HEK293T (cell line): ENCODE data around the gene C16orf46.

Experiments used
- CTCF ChIA-PET: fragments of 350-600 bp; formaldehyde crosslinking; extraction: SDS; loops from one replicate; lab custom pipeline; 2021; ENCODE audit warnings: antibody characterized with exemption, inconsistent platforms; lab: Yijun Ruan, JAX
- POLR2A ChIA-PET: fragments of 350-600 bp; formaldehyde crosslinking; extraction: SDS; loops from one replicate; lab custom pipeline; 2020; ENCODE audit warnings: antibody characterized with exemption, inconsistent platforms; lab: Yijun Ruan, JAX
- DNase-seq: peaks from one replicate; pipeline ENCODE4 v3.0.0; 2012; ENCODE audit warnings: mixed read lengths; ENCODE audit errors: extremely low spot score
- ARNT ChIP-seq: fragments of 450-650 bp; IDR thresholded peaks from 2 replicates; pipeline ENCODE4 v1.6.1; 2017; ENCODE audit warnings: mild to moderate bottlenecking
- BHLHE40 ChIP-seq: fragments of 450-650 bp; IDR thresholded peaks from 2 replicates; pipeline ENCODE4 v1.6.1; 2016; ENCODE audit warnings: mild to moderate bottlenecking, moderate library complexity, borderline replicate concordance
- CTBP1 ChIP-seq: fragments of 450-650 bp; IDR thresholded peaks from 2 replicates; pipeline ENCODE4 v1.6.1; 2016; ENCODE audit warnings: borderline replicate concordance
- ELF4 ChIP-seq: fragments of 450-650 bp; IDR thresholded peaks from 2 replicates; pipeline ENCODE4 v1.6.1; 2017; ENCODE audit warnings: antibody characterized with exemption
- FOXA1 ChIP-seq: fragments of 450-650 bp; IDR thresholded peaks from 2 replicates; pipeline ENCODE4 v1.6.1; 2016; ENCODE audit warnings: mild to moderate bottlenecking
- FOXK2 ChIP-seq: fragments of 450-650 bp; IDR thresholded peaks from 2 replicates; pipeline ENCODE4 v1.6.1; 2016; ENCODE audit warnings: mild to moderate bottlenecking
- FOXM1 ChIP-seq: fragments of 450-650 bp; IDR thresholded peaks from 2 replicates; pipeline ENCODE4 v1.6.1; 2017; ENCODE audit warnings: mild to moderate bottlenecking, borderline replicate concordance
- HDGF ChIP-seq: fragments of 450-650 bp; IDR thresholded peaks from 2 replicates; pipeline ENCODE4 v1.6.1; 2017; ENCODE audit warnings: antibody characterized with exemption, borderline replicate concordance
- L3MBTL2 ChIP-seq: fragments of 450-650 bp; conservative IDR thresholded peaks from 2 replicates; pipeline ENCODE4 v1.6.1; 2016; ENCODE audit warnings: mild to moderate bottlenecking
- LEF1 ChIP-seq: fragments of 450-650 bp; IDR thresholded peaks from 2 replicates; pipeline ENCODE4 v1.6.1; 2017; ENCODE audit warnings: mild to moderate bottlenecking, borderline replicate concordance
- NFRKB ChIP-seq: fragments of 450-650 bp; IDR thresholded peaks from 2 replicates; pipeline ENCODE4 v1.6.1; 2016; ENCODE audit warnings: mild to moderate bottlenecking, moderate library complexity
- SP1 ChIP-seq: fragments of 450-650 bp; IDR thresholded peaks from 2 replicates; pipeline ENCODE4 v1.6.1; 2017
- SUZ12 ChIP-seq: fragments of 450-650 bp; IDR thresholded peaks from 2 replicates; pipeline ENCODE4 v1.6.1; 2016; ENCODE audit warnings: mild to moderate bottlenecking
- TARDBP ChIP-seq: fragments of 450-650 bp; IDR thresholded peaks from 2 replicates; pipeline ENCODE4 v1.6.1; 2016
- ZNF384 ChIP-seq: fragments of 450-650 bp; IDR thresholded peaks from 2 replicates; pipeline ENCODE4 v1.6.1; 2016
- TF ChIP-seq, protein P1 (sequence below): fragments of 450-650 bp; IDR thresholded peaks from 2 replicates; pipeline ENCODE4 v1.6.1; 2016

The C16orf46 gene

DNA sequence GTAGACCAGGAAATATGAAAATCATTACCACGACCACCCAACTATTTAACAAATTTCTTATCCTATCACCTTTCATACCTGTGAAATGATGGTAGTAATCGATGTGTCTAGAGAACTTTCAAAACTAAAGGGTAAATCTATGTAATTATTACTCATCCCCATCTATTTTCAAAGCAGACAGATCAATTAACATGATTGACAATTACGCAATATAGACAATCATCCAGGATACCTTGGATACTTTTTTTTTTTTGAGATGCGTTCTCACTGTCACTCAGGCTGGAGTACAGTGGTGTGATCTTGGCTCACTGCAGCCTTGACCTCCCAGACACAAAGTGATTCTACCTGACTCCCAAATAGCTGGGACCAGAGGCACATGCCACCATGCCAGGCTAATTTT lies 4.0 kb upstream of the C16orf46 start:
- ChIA-PET CTCF (no interaction called here), POLR2A (no interaction called here)
- TF ChIP-seq BHLHE40 (no peak), L3MBTL2 (no peak), HDGF (no peak), ARNT (no peak), ELF4 (no peak)
- no peak for DNase-seq

DNA sequence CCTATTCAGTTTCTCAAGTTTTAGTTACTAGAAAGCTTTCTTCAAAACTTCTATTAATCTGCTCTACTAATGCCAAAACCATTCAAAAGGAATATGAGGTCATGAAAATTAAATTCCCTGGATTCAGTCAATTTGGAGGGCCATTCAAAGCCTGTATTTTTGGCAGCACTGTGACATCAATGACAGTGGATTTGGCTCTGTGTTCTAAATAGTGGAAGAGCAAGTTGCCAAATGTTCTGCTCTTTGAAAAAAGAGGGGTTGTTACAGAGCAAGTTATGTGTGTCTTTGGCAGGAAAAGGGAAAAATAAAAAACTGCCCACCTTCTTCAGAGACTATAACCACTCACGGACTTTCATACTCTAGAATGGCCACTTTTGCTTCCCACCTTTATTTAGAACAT lies 3.2 kb upstream of the C16orf46 start:
- no peak for DNase-seq
- CTCF ChIA-PET: no interaction called here
- no peak for TF ChIP-seq SUZ12
- POLR2A ChIA-PET: no interaction called here

DNA sequence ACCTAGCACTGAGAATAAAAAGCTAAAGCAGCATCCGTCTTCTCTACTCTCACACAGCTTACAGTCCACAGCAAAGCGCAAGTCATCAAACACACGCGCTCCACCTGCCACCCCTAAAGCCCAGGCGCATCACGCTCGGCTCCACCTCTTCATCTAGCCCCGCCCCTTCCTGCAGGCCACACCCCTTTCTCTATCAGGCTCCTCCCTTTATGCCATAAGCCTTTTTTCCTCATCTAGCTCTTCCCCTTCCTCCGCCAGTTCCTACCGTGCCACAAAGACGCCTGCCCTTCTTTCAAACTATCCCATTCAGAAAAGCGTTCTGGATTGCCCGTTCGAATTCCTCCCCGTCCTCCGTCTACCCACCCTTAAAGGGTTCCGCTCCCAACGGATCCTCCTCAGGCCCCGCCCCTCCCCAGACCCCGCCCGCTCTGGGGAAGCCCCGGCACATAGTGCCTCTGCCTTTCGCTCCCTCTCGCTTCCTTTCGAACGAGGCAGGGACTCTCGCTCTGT lies 417 bp downstream of the C16orf46 start:
- TF ChIP-seq SP1 (0 out of 2 replicates have a peak, but pooled peaks have one; percentile 36), ELF4 (no peak), TARDBP (no peak), HDGF (no peak), SUZ12 (no peak), ZNF384 (no peak), L3MBTL2 (peak; percentile 84), FOXA1 (no peak)
- ChIA-PET POLR2A (interaction anchor here (0.6 to 2.4 kb wide), 10 partner anchors 10 to 238 kb away, joined by 3 to 14 read pairs (median 5); partner anchors contain the start of genes ATMIN, CENPN, CMC2 and GAN), CTCF (interaction anchor here (0.6 to 0.9 kb wide), 2 partner anchors 40 to 79 kb away, joined by 3 read pairs; partner anchors contain the start of gene ATMIN)
- peak; percentile 84 for DNase-seq

DNA sequence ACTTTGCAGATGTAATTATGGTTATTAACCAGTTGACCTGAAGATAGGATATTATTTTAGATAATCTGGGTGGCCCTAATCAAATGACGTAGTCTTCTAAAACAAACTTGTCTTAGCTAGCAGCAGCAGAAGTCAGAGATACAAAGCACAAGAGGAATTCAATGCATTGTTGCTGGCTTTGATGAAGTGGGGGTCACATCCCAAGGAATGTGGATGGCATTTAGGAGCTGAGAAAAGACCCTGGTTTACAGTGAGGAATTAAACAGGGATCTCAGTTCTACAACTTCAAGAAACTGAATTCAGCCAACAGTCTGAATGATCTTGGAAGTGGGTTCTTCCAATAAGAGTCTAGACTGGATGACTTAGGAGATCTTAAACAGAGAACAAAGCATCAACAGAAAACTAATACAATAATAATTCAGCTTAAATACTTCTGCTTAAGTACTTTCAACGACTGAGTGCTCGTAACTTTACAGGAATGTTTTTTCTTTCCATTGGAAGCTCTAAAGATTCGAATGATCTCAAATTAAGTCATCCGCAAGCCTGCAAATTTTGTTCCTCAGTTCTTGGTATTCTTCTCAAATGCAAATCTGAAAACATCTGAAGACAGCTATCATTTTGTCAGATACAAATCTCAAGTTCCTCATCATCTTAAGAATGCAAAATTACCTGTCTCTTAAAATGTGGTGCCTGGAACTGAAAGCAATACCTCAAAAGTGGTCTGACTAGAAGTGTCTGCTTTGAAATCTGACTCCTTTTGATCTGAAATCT lies 3.3 kb downstream of the C16orf46 start:
- CTCF ChIA-PET: interaction anchor here (0.6 kb wide), 1 partner anchor 841 kb away, joined by 3 read pairs; no protein-coding TSS in a partner anchor
- POLR2A ChIA-PET: no interaction called here
- no peak for TF ChIP-seq HDGF
- TF ChIP-seq SP1: no peak
- TF ChIP-seq ZNF384: no peak
- no peak for TF ChIP-seq CTBP1
- no peak for TF ChIP-seq L3MBTL2
- no peak for TF ChIP-seq LEF1
- TF ChIP-seq NFRKB: no peak
- no peak for TF ChIP-seq ELF4
- no peak for TF ChIP-seq TARDBP
- TF ChIP-seq FOXM1: no peak
- TF ChIP-seq, protein P1, sequence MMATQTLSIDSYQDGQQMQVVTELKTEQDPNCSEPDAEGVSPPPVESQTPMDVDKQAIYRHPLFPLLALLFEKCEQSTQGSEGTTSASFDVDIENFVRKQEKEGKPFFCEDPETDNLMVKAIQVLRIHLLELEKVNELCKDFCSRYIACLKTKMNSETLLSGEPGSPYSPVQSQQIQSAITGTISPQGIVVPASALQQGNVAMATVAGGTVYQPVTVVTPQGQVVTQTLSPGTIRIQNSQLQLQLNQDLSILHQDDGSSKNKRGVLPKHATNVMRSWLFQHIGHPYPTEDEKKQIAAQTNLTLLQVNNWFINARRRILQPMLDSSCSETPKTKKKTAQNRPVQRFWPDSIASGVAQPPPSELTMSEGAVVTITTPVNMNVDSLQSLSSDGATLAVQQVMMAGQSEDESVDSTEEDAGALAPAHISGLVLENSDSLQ: no peak
- no peak for TF ChIP-seq SUZ12
- TF ChIP-seq ARNT: no peak
- no peak for TF ChIP-seq BHLHE40
- no peak for TF ChIP-seq FOXK2
- no peak for TF ChIP-seq FOXA1
- DNase-seq: no peak

DNA sequence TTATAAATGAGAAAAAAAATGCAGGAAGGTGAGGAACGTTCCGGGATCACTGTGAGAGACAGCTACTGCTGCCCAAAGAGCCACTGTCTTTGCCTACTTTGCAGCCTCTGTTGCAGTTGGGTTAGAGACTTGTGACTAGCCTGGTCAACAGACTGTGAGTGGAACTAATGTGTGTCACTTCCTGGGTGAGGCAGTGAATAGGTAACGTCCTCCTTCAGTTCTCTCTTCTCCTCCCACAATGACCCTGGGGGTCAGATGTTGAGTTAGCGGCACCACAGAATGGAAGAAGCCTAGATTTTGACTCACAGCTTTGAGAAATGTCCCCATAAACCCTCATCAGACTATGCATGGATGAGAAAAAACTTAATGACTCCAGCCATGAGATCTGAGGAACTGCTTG lies 5.2 kb downstream of the C16orf46 start:
- ChIA-PET POLR2A (no interaction called here), CTCF (no interaction called here)
- DNase-seq: no peak
- TF ChIP-seq HDGF (no peak), FOXA1 (no peak), LEF1 (no peak), CTBP1 (no peak), L3MBTL2 (no peak), SUZ12 (no peak), ZNF384 (no peak), FOXM1 (no peak), SP1 (no peak), NFRKB (no peak)
- TF ChIP-seq, protein P1: no peak

DNA sequence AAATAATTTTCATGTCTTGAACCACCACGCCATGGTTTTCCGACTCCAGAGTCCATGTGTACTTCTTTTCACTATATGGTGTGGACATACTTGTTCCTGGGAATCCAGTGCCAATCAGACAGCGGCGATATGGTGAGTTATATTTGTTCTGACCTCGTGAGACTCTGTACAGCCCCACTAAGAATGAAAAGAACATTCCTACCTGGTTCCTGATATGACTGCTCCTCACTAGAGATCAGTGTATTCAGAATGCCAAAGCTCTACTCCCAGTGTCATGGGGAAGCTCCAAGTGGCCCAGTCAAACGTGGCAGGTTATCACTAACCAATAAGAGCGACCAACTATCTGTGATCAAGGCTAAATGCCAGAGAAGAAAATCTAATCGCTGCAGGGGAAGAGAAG lies 6.1 kb downstream of the C16orf46 start:
- CTCF ChIA-PET: no interaction called here
- no peak for DNase-seq
- TF ChIP-seq TARDBP: no peak
- no peak for TF ChIP-seq BHLHE40
- no peak for TF ChIP-seq ZNF384
- no peak for TF ChIP-seq ARNT
- TF ChIP-seq CTBP1: no peak
- POLR2A ChIA-PET: no interaction called here

DNA sequence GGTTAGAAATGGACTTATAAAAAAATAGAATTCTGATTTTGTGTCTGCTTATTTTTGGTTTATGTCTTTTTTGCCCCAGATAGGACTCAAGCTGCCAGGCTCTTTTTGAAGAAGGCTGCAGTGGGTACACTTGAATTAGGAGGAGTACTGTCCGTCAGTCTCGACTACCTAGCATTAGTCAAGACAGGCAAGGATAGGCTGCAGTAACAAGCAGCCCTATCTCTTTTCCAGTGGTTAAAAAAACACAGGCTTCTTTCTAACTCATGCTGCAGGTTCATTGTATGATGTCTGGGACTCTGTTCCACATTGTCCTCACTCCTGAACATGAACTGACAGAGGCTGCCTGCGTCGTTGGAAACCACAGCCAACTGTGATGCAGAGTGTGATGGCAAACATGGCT lies 8.0 kb downstream of the C16orf46 start:
- CTCF ChIA-PET: no interaction called here
- no peak for DNase-seq
- TF ChIP-seq, protein P1: no peak
- TF ChIP-seq SP1 (no peak), SUZ12 (no peak), L3MBTL2 (no peak), HDGF (no peak), CTBP1 (no peak), ELF4 (no peak), FOXK2 (no peak), FOXA1 (no peak), LEF1 (no peak), ARNT (no peak), TARDBP (no peak), BHLHE40 (no peak), NFRKB (no peak), ZNF384 (no peak), FOXM1 (no peak)
- POLR2A ChIA-PET: no interaction called here
